ENCODE data around the gene DLL4.
"Not testable (repeated sequence)": the region's sequence is repeated elsewhere in the genome, so short reads cannot be mapped to it uniquely, and the experiment has no call there.

The DLL4 gene

GRCh38 chr15:40940296-40940801, 11.2 kb downstream of the DLL4 start:
- no peak for DNase-seq (ENCODE audit: extremely low spot score, insufficient read length, low read depth)
- FAIRE-seq, result peak; percentile 71

- DNase-seq (ENCODE audit: extremely low spot score, insufficient read length, low read depth), result no peak
Observed at GRCh38 chr15:40941068-40941527, 12.0 kb downstream of the DLL4 start.

GRCh38 chr15:40941528-40942336, 12.6 kb downstream of the DLL4 start:
- DNase-seq (ENCODE audit: extremely low spot score, insufficient read length, low read depth) (peak; percentile 72), FAIRE-seq (peak; percentile 80)

More at GRCh38 chr15:40941068-40941527, 12.0 kb downstream of the DLL4 start:
- FAIRE-seq, result no peak

- DNase-seq (ENCODE audit: extremely low spot score, insufficient read length, low read depth) (no peak), FAIRE-seq (peak; percentile 35)
Observed at GRCh38 chr15:40942337-40942854, 13.3 kb downstream of the DLL4 start.

GRCh38 chr15:40942878-40943277, 13.7 kb downstream of the DLL4 start:
- DNase-seq (ENCODE audit: extremely low spot score, insufficient read length, low read depth) (no peak), FAIRE-seq (no peak)

GRCh38 chr15:40943764-40944365, 14.7 kb downstream of the DLL4 start:
- FAIRE-seq, result no peak
- no peak for DNase-seq (ENCODE audit: extremely low spot score, insufficient read length, low read depth)

GRCh38 chr15:40944510-40945296, 15.6 kb downstream of the DLL4 start:
- DNase-seq (ENCODE audit: extremely low spot score, insufficient read length, low read depth) (no peak), FAIRE-seq (no peak)

GRCh38 chr15:40948706-40949473, 19.8 kb downstream of the DLL4 start:
- FAIRE-seq (no peak), DNase-seq (ENCODE audit: extremely low spot score, insufficient read length, low read depth) (no peak)

GRCh38 chr15:40949756-40950207, 20.6 kb downstream of the DLL4 start:
- FAIRE-seq, result no peak
- no peak for DNase-seq (ENCODE audit: extremely low spot score, insufficient read length, low read depth)

- no peak for DNase-seq (ENCODE audit: extremely low spot score, insufficient read length, low read depth)
- FAIRE-seq, result no peak
Observed at GRCh38 chr15:40951764-40952163, 22.6 kb downstream of the DLL4 start.

- DNase-seq (ENCODE audit: extremely low spot score, insufficient read length, low read depth), result no peak
- FAIRE-seq, result no peak
Observed at GRCh38 chr15:40952301-40952900, 23.3 kb downstream of the DLL4 start.

- peak; percentile 97 for DNase-seq (ENCODE audit: extremely low spot score, insufficient read length, low read depth)
- FAIRE-seq, result peak; percentile 89
Observed at GRCh38 chr15:40952901-40953712, 24.0 kb downstream of the DLL4 start, which contains the start of gene CHAC1. Gene CHAC1, plus strand, starts transcription at chr15:40953471. Its CDS starts 113 bp downstream, at chr15:40953584.

GRCh38 chr15:40953713-40954074, 24.6 kb downstream of the DLL4 start:
- FAIRE-seq (no peak), DNase-seq (ENCODE audit: extremely low spot score, insufficient read length, low read depth) (no peak)

- not testable (repeated sequence) for FAIRE-seq; DNase-seq (ENCODE audit: extremely low spot score, insufficient read length, low read depth)
Observed at GRCh38 chr15:40954158-40954848, 25.2 kb downstream of the DLL4 start.

GRCh38 chr15:40955141-40955903, 26.2 kb downstream of the DLL4 start:
- no peak for DNase-seq (ENCODE audit: extremely low spot score, insufficient read length, low read depth)
- FAIRE-seq, result no peak

GRCh38 chr15:40955930-40956540, 26.9 kb downstream of the DLL4 start:
- DNase-seq (ENCODE audit: extremely low spot score, insufficient read length, low read depth) (no peak), FAIRE-seq (no peak)
